Spleen (tissue), 11 donors: ENCODE data around the gene TMEM176B. TPM values are rescaled to one million over a fixed set of nuclear protein-coding genes. Genes with fewer than 3 reads are reported as not detected.

Source experiments
- DNase-seq: peaks from one replicate; pipeline ENCODE4 v3.0.0-alpha.2; 2020
- H3K27ac ChIP-seq, 8 donors: fragments of 200-600 bp; sonication (generic) in 7 of 8; 1 replicate in 4 of 8; 2 replicates in 4 of 8; pipeline versions ENCODE4 v1.5.0 to v1.8.0; 2016 to 2021; ENCODE audit warnings: inconsistent platforms in 4 of 8, mild to moderate bottlenecking in 4 of 8, moderate library complexity in 1 of 8
- H3K27me3 ChIP-seq, 7 donors: fragments of 200-600 bp; sonication (generic) in 6 of 7; replicated peaks in 1 of 7; 1 replicate in 4 of 7; 2 replicates in 3 of 7; pipeline versions ENCODE4 v1.5.0 to v1.8.0; 2016 to 2021; ENCODE audit warnings: inconsistent platforms in 3 of 7, mild to moderate bottlenecking in 1 of 7
- H3K36me3 ChIP-seq, 6 donors: fragments of 200-600 bp; sonication (generic) in 5 of 6; 1 replicate in 4 of 6; 2 replicates in 2 of 6; pipeline versions ENCODE4 v1.5.0 to v1.8.0; 2016 to 2021; ENCODE audit warnings: inconsistent platforms in 2 of 6
- H3K4me1 ChIP-seq, 6 donors: fragments of 200-600 bp; sonication (generic) in 5 of 6; 1 replicate in 3 of 6; 2 replicates in 3 of 6; pipeline versions ENCODE4 v1.5.0 to v1.8.0; 2016 to 2021; ENCODE audit warnings: inconsistent platforms in 3 of 6
- H3K4me3 ChIP-seq, 8 donors: fragments of 200-600 bp; sonication (generic) in 7 of 8; 1 replicate in 4 of 8; 2 replicates in 4 of 8; pipeline versions ENCODE4 v1.5.0 to v1.8.0; 2016 to 2021; ENCODE audit warnings: inconsistent platforms in 4 of 8, mild to moderate bottlenecking in 4 of 8, moderate library complexity in 2 of 8
- H3K9me3 ChIP-seq, 8 donors: fragments of 200-600 bp; sonication (generic) in 7 of 8; 1 replicate in 4 of 8; 2 replicates in 4 of 8; pipeline versions ENCODE4 v1.5.0 to v1.8.0; 2016 to 2021; ENCODE audit warnings: inconsistent platforms in 4 of 8
- POLR2A ChIP-seq, 3 donors: fragments of 450-650 bp; IDR thresholded peaks; one replicate each; pipeline ENCODE4 v1.5.1; 2017; ENCODE audit warnings: antibody characterized with exemption in 3 of 3, mild to moderate bottlenecking in 1 of 3
- POLR2AphosphoS5 ChIP-seq, 3 donors: sonication (generic); formaldehyde crosslinking; IDR thresholded peaks; one replicate each; pipeline ENCODE4 v1.5.1; 2017; ENCODE audit warnings: antibody characterized with exemption in 3 of 3
- WGBS, 5 donors: extraction: QIAGEN DNeasy Blood & Tissue Kit in 3 of 5; methylation state at CpG; one replicate each; pipeline versions ENCODE4 v1.1.5 to v1.1.7; 2013 to 2018; 5-methylcytosine and 5-hydroxymethylcytosine counted together
- intact Hi-C: fragments of 100-400 bp; cut with DNase I; formaldehyde crosslinking; loops from one replicate; pipeline ENCODE4 v1.15.0; 2023; ENCODE audit warnings: low total_unique reads
- polyA plus RNA-seq, 3 donors: library from polyadenylated mRNA; stranded (reverse); fragments of 200-250 nt; gene quantifications; one replicate each; pipeline ENCODE4 v1.2.1, GENCODE V29; 2013
- total RNA-seq, 7 donors: library from RNA; depleted of rRNA in 3 of 7; stranded (reverse); fragments of >200 nt in 3 of 7; fragmentation: NEBNext Ultra II Directional in 4 of 7; extraction: Animal tissue kit (Norgen Biotek cat#: 25700) in 4 of 7; gene quantifications; one replicate each; pipeline versions ENCODE4 v1.1.0 to v1.2.1, GENCODE V29; 2016 to 2021
- TF ChIP-seq, protein P1 (sequence below), 11 experiments: fragments of 200-600 bp in 7 of 11; fragments of 450-650 bp in 4 of 11; sonication (generic) in 4 of 11; IDR thresholded peaks in 8 of 11; conservative IDR thresholded peaks in 3 of 11; 1 replicate in 7 of 11; 2 replicates in 4 of 11; pipeline versions ENCODE4 v1.4.0 to v1.8.0; 2016 to 2021; ENCODE audit warnings: antibody characterized with exemption in 11 of 11, inconsistent platforms in 4 of 11, mild to moderate bottlenecking in 1 of 11
- donor health status: healthy with polysubstance abuse.
- donor health status: DM: no; HTN: no; CAD: no; lungs with moderate emphysema.
- donor health status: DM: no; HTN: no; CAD: no.
- donor health status: Bipolar disorder and iron deficiency.
- donor health status: healthy.
- donor health status: DM: no; HTN: no; CAD: no.
- donor health status: DM: yes; HTN: yes; CAD: no.

TMEM176B gene
- total and polyA plus RNA-seq, 10 donors = 56.1 to 107 (median 82.2) TPM

- no peak for DNase-seq
- no peak for TF ChIP-seq POLR2AphosphoS5 (IDR thresholded peaks at IDR 0.05)
- no peak for TF ChIP-seq POLR2A (IDR thresholded peaks at IDR 0.05)
- TF ChIP-seq, protein P1, sequence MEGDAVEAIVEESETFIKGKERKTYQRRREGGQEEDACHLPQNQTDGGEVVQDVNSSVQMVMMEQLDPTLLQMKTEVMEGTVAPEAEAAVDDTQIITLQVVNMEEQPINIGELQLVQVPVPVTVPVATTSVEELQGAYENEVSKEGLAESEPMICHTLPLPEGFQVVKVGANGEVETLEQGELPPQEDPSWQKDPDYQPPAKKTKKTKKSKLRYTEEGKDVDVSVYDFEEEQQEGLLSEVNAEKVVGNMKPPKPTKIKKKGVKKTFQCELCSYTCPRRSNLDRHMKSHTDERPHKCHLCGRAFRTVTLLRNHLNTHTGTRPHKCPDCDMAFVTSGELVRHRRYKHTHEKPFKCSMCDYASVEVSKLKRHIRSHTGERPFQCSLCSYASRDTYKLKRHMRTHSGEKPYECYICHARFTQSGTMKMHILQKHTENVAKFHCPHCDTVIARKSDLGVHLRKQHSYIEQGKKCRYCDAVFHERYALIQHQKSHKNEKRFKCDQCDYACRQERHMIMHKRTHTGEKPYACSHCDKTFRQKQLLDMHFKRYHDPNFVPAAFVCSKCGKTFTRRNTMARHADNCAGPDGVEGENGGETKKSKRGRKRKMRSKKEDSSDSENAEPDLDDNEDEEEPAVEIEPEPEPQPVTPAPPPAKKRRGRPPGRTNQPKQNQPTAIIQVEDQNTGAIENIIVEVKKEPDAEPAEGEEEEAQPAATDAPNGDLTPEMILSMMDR (IDR thresholded peaks at IDR 0.05 in 8 of 11, conservative IDR thresholded peaks at IDR 0.05 in 3 of 11) = no peak
- Histone ChIP-seq H3K27ac (no peak overlapping the region), H3K36me3 (no peaks in the 10 kb centered on the region), H3K9me3 (no peaks in the 10 kb centered on the region), H3K4me3 (no peak overlapping the region), H3K27me3 (peaks cover 0 to 12% (median 0%) of the 10 kb centered on the region in 7 donors), H3K4me1 (no peaks in the 10 kb centered on the region)
- intact Hi-C loops = no loop called here
- 88 to 98% (median 91%) methylated on average over 1 of the region's 1 CpG for WGBS, 5 donors
Measured at GRCh38 chr7:150835019-150835418, 34.9 kb upstream of the TMEM176B start.

DNA sequence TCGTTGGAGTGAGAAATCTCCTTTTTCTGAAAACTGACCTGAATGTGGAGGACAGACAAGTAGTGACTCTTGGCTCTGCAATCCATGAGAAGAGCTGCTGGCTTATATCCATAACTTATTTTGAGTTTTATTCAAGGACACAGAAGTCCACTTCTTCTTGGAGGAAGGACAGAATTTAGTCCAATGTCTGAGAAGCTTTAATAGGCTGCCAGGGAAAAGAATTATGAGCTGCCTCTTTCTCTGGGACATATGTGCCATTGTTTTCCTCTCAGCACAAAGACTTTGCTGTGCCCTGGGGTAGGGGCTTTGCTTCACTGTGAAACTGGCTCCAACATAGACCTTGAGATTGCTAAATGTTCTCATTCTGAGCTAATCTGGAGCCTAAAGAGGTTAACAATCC lies 31.7 kb upstream of the TMEM176B start:
- intact Hi-C loops = no loop called here
- no peaks in the 10 kb centered on the region for H3K4me1 ChIP-seq
- H3K9me3 ChIP-seq = no peaks in the 10 kb centered on the region
- TF ChIP-seq POLR2AphosphoS5 (IDR thresholded peaks at IDR 0.05) (no peak), POLR2A (IDR thresholded peaks at IDR 0.05) (no peak)
- TF ChIP-seq, protein P1 (IDR thresholded peaks at IDR 0.05 in 8 of 11, conservative IDR thresholded peaks at IDR 0.05 in 3 of 11) = no peak
- H3K27me3 ChIP-seq = peaks cover 0 to 12% (median 0%) of the 10 kb centered on the region in 7 donors
- WGBS, 5 donors = 53 to 73% (median 62%) methylated on average over 1 of the region's 1 CpG
- no peak for DNase-seq
- H3K27ac ChIP-seq = no peak overlapping the region
- no peaks in the 10 kb centered on the region for H3K36me3 ChIP-seq
- no peak overlapping the region for H3K4me3 ChIP-seq

DNA sequence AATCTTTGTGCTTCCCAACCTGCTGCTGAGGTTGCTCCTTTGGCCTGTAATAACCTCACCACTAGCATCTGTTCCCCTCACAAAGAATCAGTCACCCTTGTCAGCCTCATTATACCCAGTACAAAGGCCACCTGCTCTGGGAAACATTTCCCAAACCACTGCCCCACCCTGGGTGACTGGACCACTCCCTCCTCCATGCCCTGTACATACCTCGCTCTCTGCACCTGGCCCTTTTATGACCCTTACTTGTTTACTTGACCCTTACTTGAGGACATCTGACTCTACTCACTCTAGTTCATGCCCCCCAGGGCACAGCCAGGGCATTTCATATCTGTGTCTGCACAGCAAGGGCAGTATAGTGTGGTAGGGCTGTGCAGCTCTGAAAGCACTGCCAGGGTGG lies 30.8 kb upstream of the TMEM176B start:
- Histone ChIP-seq H3K36me3 (no peaks in the 10 kb centered on the region), H3K4me1 (no peaks in the 10 kb centered on the region), H3K4me3 (no peak overlapping the region), H3K27ac (no peak overlapping the region), H3K9me3 (no peaks in the 10 kb centered on the region), H3K27me3 (peaks cover 0 to 12% (median 0%) of the 10 kb centered on the region in 7 donors)
- DNase-seq = no peak
- TF ChIP-seq POLR2AphosphoS5 (IDR thresholded peaks at IDR 0.05) (no peak), POLR2A (IDR thresholded peaks at IDR 0.05) (no peak)
- TF ChIP-seq, protein P1 (IDR thresholded peaks at IDR 0.05 in 8 of 11, conservative IDR thresholded peaks at IDR 0.05 in 3 of 11) = no peak
- 51 to 95% (median 90%) methylated on average over 1 of the region's 1 CpG for WGBS, 5 donors
- intact Hi-C loops = no loop called here

- Histone ChIP-seq H3K27ac (no peak overlapping the region), H3K4me1 (no peaks in the 10 kb centered on the region), H3K4me3 (no peak overlapping the region), H3K36me3 (no peaks in the 10 kb centered on the region), H3K27me3 (peaks cover 0 to 12% (median 0%) of the 10 kb centered on the region in 7 donors), H3K9me3 (no peaks in the 10 kb centered on the region)
- intact Hi-C loops = no loop called here
- no peak for DNase-seq
- TF ChIP-seq, protein P1 (IDR thresholded peaks at IDR 0.05 in 8 of 11, conservative IDR thresholded peaks at IDR 0.05 in 3 of 11) = no peak
- TF ChIP-seq POLR2A (IDR thresholded peaks at IDR 0.05) = no peak
- TF ChIP-seq POLR2AphosphoS5 (IDR thresholded peaks at IDR 0.05) = no peak
- 38 to 60% (median 46%) methylated on average over 1 of the region's 1 CpG for WGBS, 5 donors
Measured at GRCh38 chr7:150829426-150829825, 29.3 kb upstream of the TMEM176B start.
